SK-N-SH treated with all-trans-retinoic acid at 6 μM for 48 hours (cell line): ENCODE data around the gene SCART1.
"Not testable (repeated sequence)": the region's sequence is repeated elsewhere in the genome, so short reads cannot be mapped to it uniquely, and the experiment has no call there.

Source experiments
- ATAC-seq: fragments of 200-7000 bp; cut with Tn5 transposase; 3 replicates; pipeline ENCODE4 v1.9.1; 2020; ENCODE audit warnings: mild to moderate bottlenecking, moderate library complexity
- ARNTL ChIP-seq: fragments of 450-650 bp; formaldehyde crosslinking; IDR thresholded peaks from 2 replicates; pipeline ENCODE4 v1.5.0; 2020; ENCODE audit warnings: low read depth, mild to moderate bottlenecking, moderate library complexity, borderline replicate concordance
- BACH2 ChIP-seq: fragments of 250-450 bp; sonication (Bioruptor Pico); IDR thresholded peaks from 2 replicates; pipeline ENCODE4 v1.9.0; 2021; ENCODE audit warnings: mild to moderate bottlenecking, borderline replicate concordance
- CSDC2 ChIP-seq: fragments of 250-450 bp; sonication (Bioruptor Pico); IDR thresholded peaks from 2 replicates; pipeline ENCODE4 v1.5.0; 2020; ENCODE audit warnings: mild to moderate bottlenecking, moderate library complexity
- ESRRG ChIP-seq: fragments of 250-450 bp; sonication (Bioruptor Pico); IDR thresholded peaks from 2 replicates; pipeline ENCODE4 v1.6.1; 2021; ENCODE audit warnings: mild to moderate bottlenecking
- GLIS3 ChIP-seq: fragments of 250-450 bp; sonication (Bioruptor Pico); IDR thresholded peaks from 2 replicates; pipeline ENCODE4 v1.5.0; 2020; ENCODE audit warnings: mild to moderate bottlenecking, moderate library complexity
- ISL1 ChIP-seq: fragments of 250-450 bp; sonication (Bioruptor Pico); IDR thresholded peaks from 2 replicates; pipeline ENCODE4 v2.1.2; 2022; ENCODE audit warnings: mild to moderate bottlenecking, moderate library complexity
- OSR1 ChIP-seq: fragments of 250-450 bp; sonication (Bioruptor Pico); IDR thresholded peaks from 2 replicates; pipeline ENCODE4 v1.8.0; 2022; ENCODE audit warnings: moderate library complexity, mild to moderate bottlenecking, inconsistent platforms
- PPARA ChIP-seq: fragments of 250-450 bp; sonication (Bioruptor Pico); IDR thresholded peaks from 2 replicates; pipeline ENCODE4 v1.5.0; 2020; ENCODE audit warnings: mild to moderate bottlenecking, borderline replicate concordance
- RARB ChIP-seq: fragments of 250-450 bp; sonication (Bioruptor Pico); IDR thresholded peaks from 2 replicates; pipeline ENCODE4 v1.8.0; 2021; ENCODE audit warnings: mild to moderate bottlenecking, moderate library complexity
- SNAI2 ChIP-seq: fragments of 250-450 bp; sonication (Bioruptor Pico); IDR thresholded peaks from 2 replicates; pipeline ENCODE4 v1.5.0; 2020; ENCODE audit warnings: mild to moderate bottlenecking, moderate library complexity
- TCF4 ChIP-seq: fragments of 250-450 bp; sonication (Bioruptor Pico); IDR thresholded peaks from 2 replicates; pipeline ENCODE4 v1.8.0; 2021; ENCODE audit warnings: mild to moderate bottlenecking, moderate library complexity, borderline replicate concordance
- TOX ChIP-seq: fragments of 250-450 bp; sonication (Bioruptor Pico); IDR thresholded peaks from 2 replicates; pipeline ENCODE4 v1.8.0; 2021; ENCODE audit warnings: mild to moderate bottlenecking, moderate library complexity, borderline replicate concordance
- ZC3H10 ChIP-seq: fragments of 250-450 bp; sonication (Bioruptor Pico); IDR thresholded peaks from 2 replicates; pipeline ENCODE4 v1.5.1; 2021; ENCODE audit warnings: mild to moderate bottlenecking, moderate library complexity
- ZFP3 ChIP-seq: fragments of 250-450 bp; sonication (Bioruptor Pico); IDR thresholded peaks from 2 replicates; pipeline ENCODE4 v1.5.0; 2020; ENCODE audit warnings: mild to moderate bottlenecking, moderate library complexity
- ZFP30 ChIP-seq: fragments of 450-650 bp; formaldehyde crosslinking; IDR thresholded peaks from 2 replicates; pipeline ENCODE4 v1.5.0; 2022; ENCODE audit warnings: mild to moderate bottlenecking, moderate library complexity
- ZNF565 ChIP-seq: fragments of 450-650 bp; formaldehyde crosslinking; conservative IDR thresholded peaks from 2 replicates; pipeline ENCODE4 v1.5.0; 2020; ENCODE audit warnings: low read depth, mild to moderate bottlenecking, moderate library complexity
- ZNF70 ChIP-seq: fragments of 450-650 bp; formaldehyde crosslinking; IDR thresholded peaks from 2 replicates; pipeline ENCODE4 v1.5.0; 2020; ENCODE audit warnings: mild to moderate bottlenecking, moderate library complexity
- ZNF8 ChIP-seq: fragments of 450-650 bp; formaldehyde crosslinking; IDR thresholded peaks from 2 replicates; pipeline ENCODE4 v1.5.0; 2020; ENCODE audit warnings: mild to moderate bottlenecking, moderate library complexity
- TF ChIP-seq, protein P1 (sequence below): fragments of 250-450 bp; sonication (Bioruptor Pico); IDR thresholded peaks from 2 replicates; pipeline ENCODE4 v1.5.1; 2021; ENCODE audit warnings: mild to moderate bottlenecking, moderate library complexity
- TF ChIP-seq, protein P2 (sequence below): fragments of 250-450 bp; sonication (Bioruptor Pico); IDR thresholded peaks from 2 replicates; pipeline ENCODE4 v1.5.1; 2020; ENCODE audit warnings: low read depth, mild to moderate bottlenecking, moderate library complexity
- TF ChIP-seq, protein P3 (sequence below): fragments of 250-450 bp; sonication (Bioruptor Pico); IDR thresholded peaks from 2 replicates; pipeline ENCODE4 v1.5.0; 2020; ENCODE audit warnings: mild to moderate bottlenecking, moderate library complexity

Gene SCART1

DNA sequence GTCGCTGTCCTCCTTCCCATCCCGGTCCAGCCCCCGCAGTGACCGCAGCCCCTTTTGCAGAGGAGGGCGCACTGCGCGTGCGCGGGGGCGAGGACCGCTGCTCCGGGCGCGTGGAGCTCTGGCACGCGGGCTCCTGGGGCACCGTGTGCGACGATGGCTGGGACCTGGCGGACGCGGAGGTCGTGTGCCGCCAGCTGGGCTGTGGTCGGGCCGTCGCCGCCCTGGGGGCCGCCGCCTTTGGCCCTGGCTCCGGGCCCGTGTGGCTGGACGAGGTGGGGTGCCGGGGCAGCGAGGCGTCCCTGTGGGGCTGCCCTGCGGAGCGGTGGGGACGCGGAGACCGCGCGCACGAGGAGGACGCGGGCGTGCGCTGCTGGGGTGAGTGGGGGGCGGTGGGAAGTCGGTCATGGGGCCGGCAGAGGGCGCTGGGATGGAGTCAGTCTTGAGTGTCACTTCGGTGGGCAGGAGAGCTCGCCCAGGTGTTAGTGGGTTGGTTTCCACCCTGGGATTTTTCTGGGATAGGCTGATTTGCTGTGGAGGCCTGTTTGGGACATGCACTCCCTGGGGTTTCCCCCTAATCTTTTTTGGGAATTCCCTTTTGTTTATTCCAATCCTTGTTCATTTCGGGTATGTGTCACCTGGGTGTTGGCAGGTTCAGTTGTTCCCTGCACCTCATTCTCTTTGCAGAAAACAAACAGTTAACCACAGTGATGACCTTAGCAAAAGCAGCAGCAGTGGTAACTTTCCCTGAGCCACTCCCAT, 11.6 kb downstream of the SCART1 start:
- ATAC-seq: no peak
- TF ChIP-seq ZC3H10 (CRISPR knock-in tag): no peak
- TF ChIP-seq ESRRG: no peak
- TF ChIP-seq, protein P1, sequence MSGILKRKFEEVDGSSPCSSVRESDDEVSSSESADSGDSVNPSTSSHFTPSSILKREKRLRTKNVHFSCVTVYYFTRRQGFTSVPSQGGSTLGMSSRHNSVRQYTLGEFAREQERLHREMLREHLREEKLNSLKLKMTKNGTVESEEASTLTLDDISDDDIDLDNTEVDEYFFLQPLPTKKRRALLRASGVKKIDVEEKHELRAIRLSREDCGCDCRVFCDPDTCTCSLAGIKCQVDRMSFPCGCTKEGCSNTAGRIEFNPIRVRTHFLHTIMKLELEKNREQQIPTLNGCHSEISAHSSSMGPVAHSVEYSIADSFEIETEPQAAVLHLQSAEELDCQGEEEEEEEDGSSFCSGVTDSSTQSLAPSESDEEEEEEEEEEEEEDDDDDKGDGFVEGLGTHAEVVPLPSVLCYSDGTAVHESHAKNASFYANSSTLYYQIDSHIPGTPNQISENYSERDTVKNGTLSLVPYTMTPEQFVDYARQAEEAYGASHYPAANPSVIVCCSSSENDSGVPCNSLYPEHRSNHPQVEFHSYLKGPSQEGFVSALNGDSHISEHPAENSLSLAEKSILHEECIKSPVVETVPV (CRISPR knock-in tag): no peak
- TF ChIP-seq ZNF70 (CRISPR knock-in tag): no peak
- no peak for TF ChIP-seq CSDC2 (CRISPR knock-in tag)
- TF ChIP-seq SNAI2: no peak
- no peak for TF ChIP-seq ZFP3
- no peak for TF ChIP-seq ARNTL (CRISPR knock-in tag)
- TF ChIP-seq TOX (CRISPR knock-in tag): no peak
- TF ChIP-seq ZFP30: no peak
- TF ChIP-seq ZNF8 (CRISPR knock-in tag): no peak
- TF ChIP-seq GLIS3 (CRISPR knock-in tag): no peak
- no peak for TF ChIP-seq TCF4 (CRISPR knock-in tag)
- TF ChIP-seq, protein P2, sequence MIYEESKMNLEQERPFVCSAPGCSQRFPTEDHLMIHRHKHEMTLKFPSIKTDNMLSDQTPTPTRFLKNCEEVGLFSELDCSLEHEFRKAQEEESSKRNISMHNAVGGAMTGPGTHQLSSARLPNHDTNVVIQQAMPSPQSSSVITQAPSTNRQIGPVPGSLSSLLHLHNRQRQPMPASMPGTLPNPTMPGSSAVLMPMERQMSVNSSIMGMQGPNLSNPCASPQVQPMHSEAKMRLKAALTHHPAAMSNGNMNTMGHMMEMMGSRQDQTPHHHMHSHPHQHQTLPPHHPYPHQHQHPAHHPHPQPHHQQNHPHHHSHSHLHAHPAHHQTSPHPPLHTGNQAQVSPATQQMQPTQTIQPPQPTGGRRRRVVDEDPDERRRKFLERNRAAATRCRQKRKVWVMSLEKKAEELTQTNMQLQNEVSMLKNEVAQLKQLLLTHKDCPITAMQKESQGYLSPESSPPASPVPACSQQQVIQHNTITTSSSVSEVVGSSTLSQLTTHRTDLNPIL (CRISPR knock-in tag): no peak
- no peak for TF ChIP-seq ISL1 (CRISPR knock-in tag)
- TF ChIP-seq BACH2 (CRISPR knock-in tag): no peak
- TF ChIP-seq ZNF565 (CRISPR knock-in tag): no peak
- no peak for TF ChIP-seq PPARA (CRISPR knock-in tag)
- TF ChIP-seq OSR1: no peak

DNA sequence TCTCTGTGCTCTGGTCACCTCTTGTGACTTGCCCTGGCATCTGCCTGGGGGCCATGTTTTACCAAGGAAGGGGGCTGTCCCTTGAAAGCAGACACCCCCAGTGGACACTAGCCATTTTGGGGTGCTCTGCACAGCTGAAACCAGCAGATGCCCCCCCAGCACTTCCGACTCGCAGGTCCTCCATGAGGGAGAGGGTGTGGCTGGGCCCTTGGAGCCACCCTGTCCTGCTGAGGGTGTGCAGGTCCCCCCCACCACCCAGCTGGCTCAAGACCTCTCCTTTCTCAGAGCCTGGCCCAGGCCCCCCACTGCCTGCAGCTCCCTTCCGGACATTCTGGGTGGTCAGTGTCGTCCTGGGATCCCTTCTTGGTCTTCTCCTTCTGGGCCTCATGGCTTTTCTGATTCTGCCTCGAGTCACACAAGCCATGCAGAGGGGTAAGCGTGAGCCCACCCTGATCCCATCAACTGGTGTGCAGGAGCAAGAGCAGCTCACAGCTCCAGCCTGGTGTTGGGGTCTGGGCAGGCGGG, 12.3 kb downstream of the SCART1 start:
- TF ChIP-seq CSDC2 (CRISPR knock-in tag) (no peak), TOX (CRISPR knock-in tag) (no peak)
- TF ChIP-seq, protein P2 (CRISPR knock-in tag): no peak
- TF ChIP-seq, all 23 proteins: peak for 0
- ATAC-seq: no peak

DNA sequence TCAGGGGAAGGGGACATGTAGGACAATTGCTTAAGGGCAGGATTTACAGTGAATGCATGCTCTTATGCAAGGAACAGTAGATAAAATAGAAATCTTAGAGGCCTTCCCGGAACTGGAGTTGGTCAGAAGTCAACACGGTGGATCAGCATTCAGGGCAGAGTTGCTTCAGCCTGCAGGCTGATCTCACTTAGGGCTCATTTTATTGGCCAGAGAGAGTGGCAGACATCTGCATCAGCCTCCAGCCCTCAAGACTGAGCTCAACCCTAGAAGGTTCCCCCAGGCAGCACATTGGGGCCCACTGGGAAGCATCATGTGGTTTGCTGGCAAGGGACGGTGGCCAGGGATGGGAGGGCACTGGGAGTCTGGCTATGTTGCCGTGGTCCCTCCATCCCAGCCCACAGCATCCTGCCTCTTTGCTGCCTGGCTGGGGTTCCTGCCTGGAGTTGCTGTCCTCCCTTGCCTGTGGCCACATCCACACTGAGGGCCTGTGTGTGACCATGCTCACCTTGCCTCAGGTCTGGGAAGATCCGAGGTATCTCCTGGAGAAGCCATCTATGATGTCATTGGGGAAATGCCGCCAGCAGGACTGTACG, 13.0 kb downstream of the SCART1 start:
- no peak for ATAC-seq
- no peak for TF ChIP-seq PPARA (CRISPR knock-in tag)
- TF ChIP-seq ARNTL (CRISPR knock-in tag): no peak
- TF ChIP-seq, protein P1 (CRISPR knock-in tag): no peak
- TF ChIP-seq SNAI2: no peak
- no peak for TF ChIP-seq ZNF8 (CRISPR knock-in tag)

DNA sequence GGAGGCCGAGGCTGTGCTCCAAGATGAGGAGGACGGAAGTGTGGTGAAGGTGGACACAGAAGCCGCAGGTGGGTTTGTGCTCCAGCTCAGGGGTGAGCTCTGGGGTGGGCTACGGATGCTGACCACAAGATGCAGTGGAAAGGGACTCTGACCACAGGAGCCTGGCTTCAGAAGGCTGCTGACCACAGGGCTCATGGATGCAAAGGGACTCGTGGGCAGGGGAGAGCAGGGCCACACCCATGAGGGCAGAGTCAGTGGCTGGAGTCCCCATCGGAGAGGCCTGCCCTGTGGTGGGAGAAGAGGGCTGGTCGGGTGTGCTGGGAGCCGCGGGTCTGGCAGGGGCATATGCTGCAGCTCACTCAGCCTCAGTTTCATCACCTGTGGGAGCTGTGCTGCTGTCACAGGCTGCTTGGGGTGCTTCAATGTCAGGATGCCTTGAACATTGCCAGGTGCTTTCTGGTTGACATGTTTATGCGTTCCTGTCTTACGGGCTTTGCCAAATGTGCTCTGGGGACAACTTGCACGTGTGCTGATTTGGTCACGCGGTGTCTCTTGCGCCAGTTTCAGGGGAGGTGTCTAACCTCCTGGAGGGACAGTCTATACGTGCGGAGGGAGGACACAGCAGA, 13.7 kb downstream of the SCART1 start:
- TF ChIP-seq CSDC2 (CRISPR knock-in tag) (no peak), ARNTL (CRISPR knock-in tag) (no peak), ESRRG (no peak), RARB (CRISPR knock-in tag) (no peak), GLIS3 (CRISPR knock-in tag) (no peak)
- TF ChIP-seq, protein P2 (CRISPR knock-in tag): no peak
- TF ChIP-seq, protein P3, sequence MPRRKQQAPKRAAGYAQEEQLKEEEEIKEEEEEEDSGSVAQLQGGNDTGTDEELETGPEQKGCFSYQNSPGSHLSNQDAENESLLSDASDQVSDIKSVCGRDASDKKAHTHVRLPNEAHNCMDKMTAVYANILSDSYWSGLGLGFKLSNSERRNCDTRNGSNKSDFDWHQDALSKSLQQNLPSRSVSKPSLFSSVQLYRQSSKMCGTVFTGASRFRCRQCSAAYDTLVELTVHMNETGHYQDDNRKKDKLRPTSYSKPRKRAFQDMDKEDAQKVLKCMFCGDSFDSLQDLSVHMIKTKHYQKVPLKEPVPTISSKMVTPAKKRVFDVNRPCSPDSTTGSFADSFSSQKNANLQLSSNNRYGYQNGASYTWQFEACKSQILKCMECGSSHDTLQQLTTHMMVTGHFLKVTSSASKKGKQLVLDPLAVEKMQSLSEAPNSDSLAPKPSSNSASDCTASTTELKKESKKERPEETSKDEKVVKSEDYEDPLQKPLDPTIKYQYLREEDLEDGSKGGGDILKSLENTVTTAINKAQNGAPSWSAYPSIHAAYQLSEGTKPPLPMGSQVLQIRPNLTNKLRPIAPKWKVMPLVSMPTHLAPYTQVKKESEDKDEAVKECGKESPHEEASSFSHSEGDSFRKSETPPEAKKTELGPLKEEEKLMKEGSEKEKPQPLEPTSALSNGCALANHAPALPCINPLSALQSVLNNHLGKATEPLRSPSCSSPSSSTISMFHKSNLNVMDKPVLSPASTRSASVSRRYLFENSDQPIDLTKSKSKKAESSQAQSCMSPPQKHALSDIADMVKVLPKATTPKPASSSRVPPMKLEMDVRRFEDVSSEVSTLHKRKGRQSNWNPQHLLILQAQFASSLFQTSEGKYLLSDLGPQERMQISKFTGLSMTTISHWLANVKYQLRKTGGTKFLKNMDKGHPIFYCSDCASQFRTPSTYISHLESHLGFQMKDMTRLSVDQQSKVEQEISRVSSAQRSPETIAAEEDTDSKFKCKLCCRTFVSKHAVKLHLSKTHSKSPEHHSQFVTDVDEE (CRISPR knock-in tag): no peak
- TF ChIP-seq, all 23 proteins: peak for 0
- ATAC-seq: no peak

DNA sequence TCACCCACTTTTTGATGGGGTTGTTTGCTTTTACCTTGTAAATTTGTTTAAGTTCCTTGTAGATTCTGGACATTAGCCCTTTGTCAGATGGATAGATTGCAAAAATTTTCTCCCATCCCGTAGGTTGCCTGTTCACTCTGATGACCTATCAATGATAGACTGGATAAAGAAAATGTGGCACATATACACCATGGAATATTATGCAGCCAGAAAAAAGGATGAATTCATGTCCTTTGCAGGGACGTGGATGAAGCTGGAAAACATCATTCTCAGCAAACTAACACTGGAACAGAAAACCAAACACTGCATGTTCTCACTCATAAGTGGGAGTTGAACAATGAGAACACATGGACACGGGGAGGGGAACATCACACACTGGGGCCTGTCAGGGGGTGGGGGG, 15.5 kb downstream of the SCART1 start:
- ATAC-seq: not testable (repeated sequence)
